IPS-15b (cell line): ENCODE results near the gene PDE6A.

Experiments
- H3K27me3 ChIP-seq: one replicate; pipeline ENCODE4 v1.6.1; 2013; ENCODE audit warnings: low read length; ENCODE audit not compliant: control insufficient read depth, insufficient read depth
- H3K36me3 ChIP-seq: one replicate; pipeline ENCODE4 v1.6.1; 2013; ENCODE audit warnings: low read length; ENCODE audit not compliant: control insufficient read depth, insufficient read depth
- H3K4me1 ChIP-seq: one replicate; pipeline ENCODE4 v1.6.1; 2013; ENCODE audit warnings: mild to moderate bottlenecking, low read length; ENCODE audit not compliant: control insufficient read depth, insufficient read depth
- H3K4me3 ChIP-seq: one replicate; pipeline ENCODE4 v1.5.1; 2013; ENCODE audit warnings: low read depth, low read length
- H3K9ac ChIP-seq: one replicate; pipeline ENCODE4 v1.6.1; 2013; ENCODE audit warnings: low read depth, mild to moderate bottlenecking, low read length
- H3K9me3 ChIP-seq: one replicate; pipeline ENCODE4 v1.6.1; 2013; ENCODE audit warnings: mild to moderate bottlenecking, low read length; ENCODE audit not compliant: control insufficient read depth, insufficient read depth

PDE6A gene

GRCh38 chr5:149916334-149917072 lies 28.1 kb downstream of the PDE6A start:
- Histone ChIP-seq H3K9me3 (no peaks in the 10 kb centered on the region), H3K27me3 (no peaks in the 10 kb centered on the region), H3K36me3 (no peaks in the 10 kb centered on the region), H3K4me3 (no peak overlapping the region), H3K4me1 (no peaks in the 10 kb centered on the region), H3K9ac (no peak overlapping the region)

- Histone ChIP-seq H3K9me3 (no peaks in the 10 kb centered on the region), H3K27me3 (no peaks in the 10 kb centered on the region), H3K4me1 (no peaks in the 10 kb centered on the region), H3K4me3 (no peak overlapping the region), H3K9ac (no peak overlapping the region), H3K36me3 (no peaks in the 10 kb centered on the region)
These were observed 29.0 kb downstream of the PDE6A start for GRCh38 chr5:149915392-149916260.

- no peak overlapping the region for H3K9ac ChIP-seq
- no peaks in the 10 kb centered on the region for H3K9me3 ChIP-seq
- H3K36me3 ChIP-seq, result no peaks in the 10 kb centered on the region
- no peaks in the 10 kb centered on the region for H3K4me1 ChIP-seq
- no peak overlapping the region for H3K4me3 ChIP-seq
- H3K27me3 ChIP-seq, result no peaks in the 10 kb centered on the region
These were observed 30.9 kb downstream of the PDE6A start for GRCh38 chr5:149913436-149914419.

DNA sequence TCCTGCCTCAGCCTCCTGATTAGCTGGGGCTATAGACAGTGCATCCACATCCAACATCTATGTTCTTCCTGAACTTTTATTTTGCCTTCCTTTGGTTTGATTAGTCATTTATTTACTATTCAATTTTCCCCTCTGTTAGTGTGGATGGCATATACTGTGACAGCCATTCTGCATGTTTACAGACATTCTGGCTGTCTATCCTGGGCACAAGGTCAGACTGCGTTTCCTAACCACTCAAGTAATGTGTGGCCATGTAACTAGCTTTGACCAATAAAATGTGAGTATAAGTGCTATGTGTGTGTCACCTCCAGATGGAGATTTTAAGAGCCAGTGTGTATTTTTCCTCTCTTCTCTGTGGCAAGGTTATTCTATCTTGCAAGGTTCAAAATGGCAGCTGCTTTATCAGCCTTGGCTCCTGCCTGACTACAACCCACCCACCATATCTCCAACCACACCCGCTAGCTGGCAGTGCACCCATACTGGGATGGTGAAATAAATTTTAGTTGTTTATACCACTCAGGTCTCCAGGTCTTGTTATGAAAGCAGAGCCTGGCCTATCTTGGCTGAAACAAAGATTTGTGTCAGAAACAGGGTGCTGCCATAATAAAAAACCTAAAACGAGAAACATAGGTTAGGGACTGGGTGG lies 32.2 kb downstream of the PDE6A start:
- Histone ChIP-seq H3K9ac (no peak overlapping the region), H3K9me3 (no peaks in the 10 kb centered on the region), H3K27me3 (no peaks in the 10 kb centered on the region), H3K4me1 (no peaks in the 10 kb centered on the region), H3K36me3 (no peaks in the 10 kb centered on the region), H3K4me3 (no peak overlapping the region)

DNA sequence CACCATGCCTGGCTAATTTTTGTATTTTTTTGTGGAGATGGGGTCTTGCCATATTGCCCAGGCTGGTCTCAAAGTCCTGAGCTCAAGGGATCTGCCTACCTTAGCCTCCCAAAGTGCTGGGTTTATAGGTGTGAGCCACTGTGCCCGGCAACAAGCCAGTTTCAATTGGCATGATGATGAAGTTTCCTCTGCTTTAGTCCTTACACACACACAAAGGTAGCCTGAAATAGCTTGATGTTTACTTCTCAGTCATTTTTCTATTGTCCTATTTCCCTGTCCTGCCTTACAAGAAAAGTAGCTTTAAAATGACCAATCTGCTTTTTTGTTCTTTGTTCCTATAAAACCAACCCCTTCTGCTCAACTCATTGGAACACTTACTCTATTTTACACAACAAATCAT lies 33.6 kb downstream of the PDE6A start:
- H3K4me1 ChIP-seq, result no peaks in the 10 kb centered on the region
- H3K9me3 ChIP-seq, result no peaks in the 10 kb centered on the region
- no peak overlapping the region for H3K9ac ChIP-seq
- H3K4me3 ChIP-seq, result no peak overlapping the region
- no peaks in the 10 kb centered on the region for H3K27me3 ChIP-seq
- no peaks in the 10 kb centered on the region for H3K36me3 ChIP-seq

- Histone ChIP-seq H3K9me3 (no peaks in the 10 kb centered on the region), H3K27me3 (no peaks in the 10 kb centered on the region), H3K4me3 (no peak overlapping the region), H3K9ac (no peak overlapping the region), H3K4me1 (no peaks in the 10 kb centered on the region), H3K36me3 (no peaks in the 10 kb centered on the region)
These were observed 36.8 kb downstream of the PDE6A start for GRCh38 chr5:149907828-149908227.

DNA sequence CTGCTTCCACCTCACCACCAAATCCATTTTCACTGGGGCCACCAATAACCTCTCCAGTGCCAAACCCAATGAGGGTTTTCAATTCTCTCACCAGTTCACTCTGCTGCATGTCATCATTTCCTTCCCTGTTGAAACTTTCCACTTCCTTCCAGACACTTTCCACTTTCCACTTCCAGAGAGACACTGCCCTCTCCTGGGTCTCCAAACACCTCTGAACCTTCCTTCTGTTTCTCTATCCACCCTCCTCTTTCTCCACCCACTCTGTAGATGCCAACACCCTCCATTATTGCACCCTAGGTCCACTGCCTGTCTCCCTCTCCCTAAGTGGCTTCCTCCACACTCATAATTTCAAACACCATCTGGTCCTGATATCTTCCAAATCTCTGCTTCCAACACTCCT lies 39.6 kb downstream of the PDE6A start:
- Histone ChIP-seq H3K27me3 (no peaks in the 10 kb centered on the region), H3K4me1 (no peaks in the 10 kb centered on the region)

GRCh38 chr5:149904293-149904886 lies 40.2 kb downstream of the PDE6A start:
- H3K4me1 ChIP-seq, result no peaks in the 10 kb centered on the region
- no peaks in the 10 kb centered on the region for H3K27me3 ChIP-seq
- H3K4me3 ChIP-seq, result no peak overlapping the region
- H3K36me3 ChIP-seq, result no peaks in the 10 kb centered on the region
- H3K9me3 ChIP-seq, result no peaks in the 10 kb centered on the region
- H3K9ac ChIP-seq, result no peak overlapping the region

More for the DNA sequence above, 39.6 kb downstream of the PDE6A start:
- H3K36me3 ChIP-seq, result no peaks in the 10 kb centered on the region
- no peaks in the 10 kb centered on the region for H3K9me3 ChIP-seq
- no peak overlapping the region for H3K4me3 ChIP-seq
- no peak overlapping the region for H3K9ac ChIP-seq

- Histone ChIP-seq H3K9ac (no peak overlapping the region), H3K36me3 (no peaks in the 10 kb centered on the region), H3K4me3 (no peak overlapping the region), H3K9me3 (no peaks in the 10 kb centered on the region), H3K27me3 (no peaks in the 10 kb centered on the region), H3K4me1 (no peaks in the 10 kb centered on the region)
These were observed 41.2 kb downstream of the PDE6A start for GRCh38 chr5:149903404-149903803.

DNA sequence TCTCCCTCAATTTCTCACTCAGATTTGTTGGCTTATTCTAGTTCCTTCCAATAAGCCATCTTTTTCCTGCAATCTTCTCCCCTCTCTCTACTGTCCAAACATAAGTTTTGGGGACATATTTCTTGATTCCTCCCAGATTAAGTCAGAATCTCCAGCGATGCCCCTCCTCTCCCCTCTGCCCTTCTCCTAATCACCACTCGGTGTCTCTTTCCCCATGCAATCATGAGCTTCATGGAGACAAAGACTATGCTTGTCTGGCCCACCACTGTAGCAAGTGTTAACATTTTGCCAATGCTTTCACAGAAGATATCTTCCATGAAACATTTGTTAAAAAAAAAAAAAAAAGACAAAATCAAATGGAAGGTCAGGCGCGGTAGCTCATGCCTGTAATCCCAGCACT lies 42.4 kb downstream of the PDE6A start:
- Histone ChIP-seq H3K36me3 (no peaks in the 10 kb centered on the region), H3K9me3 (no peaks in the 10 kb centered on the region), H3K9ac (no peak overlapping the region), H3K4me1 (no peaks in the 10 kb centered on the region), H3K4me3 (no peak overlapping the region), H3K27me3 (no peaks in the 10 kb centered on the region)

- no peaks in the 10 kb centered on the region for H3K27me3 ChIP-seq
- H3K4me3 ChIP-seq, result no peak overlapping the region
- H3K9ac ChIP-seq, result no peak overlapping the region
- H3K9me3 ChIP-seq, result no peaks in the 10 kb centered on the region
- no peaks in the 10 kb centered on the region for H3K36me3 ChIP-seq
- no peaks in the 10 kb centered on the region for H3K4me1 ChIP-seq
These were observed 43.1 kb downstream of the PDE6A start for GRCh38 chr5:149901511-149901910.
